Neutrophil (primary cell): ENCODE data around the gene NUDT9.

Experiments
- H3K27ac ChIP-seq: fragments of 200-600 bp; sonication (generic); 2 replicates; pipeline ENCODE4 v1.5.1; 2016; ENCODE audit warnings: mild to moderate bottlenecking, moderate library complexity
- H3K27me3 ChIP-seq: fragments of 200-600 bp; sonication (generic); 2 replicates; pipeline ENCODE4 v1.6.0; 2016; ENCODE audit warnings: mild to moderate bottlenecking
- H3K36me3 ChIP-seq: fragments of 200-600 bp; sonication (generic); 2 replicates; pipeline ENCODE4 v1.5.1; 2017
- H3K4me1 ChIP-seq, 2 experiments: fragments of 200-600 bp in 1 of 2; sonication (generic) in 1 of 2; 1 replicate in 1 of 2; 2 replicates in 1 of 2; pipeline versions ENCODE4 v1.5.1 to v1.6.1; 2013 to 2016; ENCODE audit warnings: low read depth in 1 of 2, low read length in 1 of 2, mild to moderate bottlenecking in 1 of 2, moderate library complexity in 1 of 2; ENCODE audit not compliant: control insufficient read depth in 1 of 2, insufficient read depth in 1 of 2
- H3K4me3 ChIP-seq, 2 experiments: fragments of 200-600 bp in 1 of 2; sonication (generic) in 1 of 2; 1 replicate in 1 of 2; 2 replicates in 1 of 2; pipeline ENCODE4 v1.5.1; 2013 to 2016; ENCODE audit warnings: low read depth in 1 of 2, low read length in 1 of 2, mild to moderate bottlenecking in 1 of 2, moderate library complexity in 1 of 2
- H3K9me3 ChIP-seq: fragments of 200-600 bp; sonication (generic); 2 replicates; pipeline ENCODE4 v1.5.1; 2016
- TF ChIP-seq, protein P1 (sequence below): fragments of 200-600 bp; sonication (generic); IDR thresholded peaks from 2 replicates; pipeline ENCODE4 v1.5.1; 2016; ENCODE audit warnings: antibody characterized with exemption

NUDT9 gene

DNA sequence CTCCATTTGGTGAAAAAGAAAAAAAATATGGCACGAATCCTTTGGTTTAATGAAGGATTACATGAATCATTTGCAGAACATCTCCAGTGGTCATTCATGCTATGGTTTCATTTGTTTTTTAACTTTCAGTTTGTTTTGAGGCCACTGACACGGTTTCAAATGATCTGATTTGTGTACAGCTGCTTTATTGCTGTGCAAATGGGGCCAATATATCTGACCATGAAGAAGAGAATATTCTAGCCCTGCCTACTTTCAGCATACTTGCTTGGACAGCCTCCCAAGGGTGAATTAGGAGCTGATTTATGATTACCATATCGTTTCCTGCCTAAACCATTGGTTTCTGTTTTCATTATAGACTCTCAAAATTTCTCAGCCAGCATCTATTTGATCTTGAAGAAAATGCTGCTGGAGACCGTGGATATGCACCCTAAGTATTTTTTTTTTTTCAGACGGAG, 76.1 kb downstream of the NUDT9 start:
- Histone ChIP-seq H3K27me3 (no peaks in the 10 kb centered on the region), H3K27ac (no peak overlapping the region), H3K36me3 (no peaks in the 10 kb centered on the region), H3K4me3 (no peak overlapping the region), H3K4me1 (no peaks in the 10 kb centered on the region), H3K9me3 (no peaks in the 10 kb centered on the region)
- TF ChIP-seq, protein P1, sequence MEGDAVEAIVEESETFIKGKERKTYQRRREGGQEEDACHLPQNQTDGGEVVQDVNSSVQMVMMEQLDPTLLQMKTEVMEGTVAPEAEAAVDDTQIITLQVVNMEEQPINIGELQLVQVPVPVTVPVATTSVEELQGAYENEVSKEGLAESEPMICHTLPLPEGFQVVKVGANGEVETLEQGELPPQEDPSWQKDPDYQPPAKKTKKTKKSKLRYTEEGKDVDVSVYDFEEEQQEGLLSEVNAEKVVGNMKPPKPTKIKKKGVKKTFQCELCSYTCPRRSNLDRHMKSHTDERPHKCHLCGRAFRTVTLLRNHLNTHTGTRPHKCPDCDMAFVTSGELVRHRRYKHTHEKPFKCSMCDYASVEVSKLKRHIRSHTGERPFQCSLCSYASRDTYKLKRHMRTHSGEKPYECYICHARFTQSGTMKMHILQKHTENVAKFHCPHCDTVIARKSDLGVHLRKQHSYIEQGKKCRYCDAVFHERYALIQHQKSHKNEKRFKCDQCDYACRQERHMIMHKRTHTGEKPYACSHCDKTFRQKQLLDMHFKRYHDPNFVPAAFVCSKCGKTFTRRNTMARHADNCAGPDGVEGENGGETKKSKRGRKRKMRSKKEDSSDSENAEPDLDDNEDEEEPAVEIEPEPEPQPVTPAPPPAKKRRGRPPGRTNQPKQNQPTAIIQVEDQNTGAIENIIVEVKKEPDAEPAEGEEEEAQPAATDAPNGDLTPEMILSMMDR, result no peak

DNA sequence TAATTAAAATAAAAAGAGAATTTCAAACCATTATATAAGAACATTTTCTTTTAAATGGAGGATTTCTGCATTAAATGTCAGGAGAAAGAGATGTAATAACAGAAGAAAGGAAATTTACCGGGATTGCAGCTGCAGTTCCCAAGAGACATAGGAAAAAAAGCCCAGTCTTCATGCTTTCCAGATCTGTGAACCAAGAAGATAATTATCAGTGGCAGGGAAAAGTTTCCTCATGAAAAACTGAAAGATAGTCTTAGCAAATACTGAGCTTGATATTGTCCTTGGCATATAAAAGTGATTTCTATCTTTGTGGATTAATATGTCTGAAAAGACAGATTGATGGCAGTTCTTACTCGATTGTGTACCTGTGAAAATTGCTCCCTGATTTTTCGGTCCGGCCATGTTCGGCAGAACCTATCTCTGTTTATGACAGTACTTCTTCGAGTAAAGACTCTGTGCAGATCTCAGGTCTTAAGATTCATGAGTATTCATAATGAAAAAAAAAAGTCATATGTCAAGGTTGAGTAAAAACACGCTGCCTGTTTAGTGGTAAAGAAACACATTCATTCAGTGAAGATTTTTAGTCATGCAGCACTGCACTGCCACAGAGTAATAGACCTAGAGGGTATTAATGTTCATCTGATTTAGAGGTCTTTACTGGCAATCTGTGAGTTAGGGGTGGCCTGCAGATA, 77.2 kb downstream of the NUDT9 start:
- Histone ChIP-seq H3K36me3 (no peaks in the 10 kb centered on the region), H3K27me3 (no peaks in the 10 kb centered on the region), H3K27ac (no peak overlapping the region), H3K4me1 (no peaks in the 10 kb centered on the region), H3K4me3 (no peak overlapping the region), H3K9me3 (no peaks in the 10 kb centered on the region)
- TF ChIP-seq, protein P1, result no peak

DNA sequence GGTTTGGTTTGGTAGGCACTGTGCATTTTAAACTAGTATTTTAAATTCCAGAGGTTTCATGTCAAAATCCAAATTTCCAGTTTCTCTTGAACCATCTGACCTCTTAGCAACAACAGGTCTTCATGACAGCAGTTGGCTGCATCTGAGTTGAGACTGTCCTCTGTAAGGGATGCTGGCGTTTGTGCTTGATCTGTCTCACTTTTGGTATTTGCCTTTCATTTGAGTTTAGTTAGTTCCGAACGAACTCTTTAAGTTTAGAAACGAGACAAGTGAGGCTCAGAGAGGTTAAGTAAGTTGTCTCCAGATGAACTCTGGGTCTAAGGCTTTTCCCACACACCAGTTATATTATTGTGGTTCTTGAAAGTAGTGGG, 77.7 kb downstream of the NUDT9 start:
- Histone ChIP-seq H3K4me1 (no peaks in the 10 kb centered on the region), H3K4me3 (no peak overlapping the region), H3K27ac (no peak overlapping the region), H3K9me3 (no peaks in the 10 kb centered on the region), H3K27me3 (no peaks in the 10 kb centered on the region), H3K36me3 (no peaks in the 10 kb centered on the region)
- TF ChIP-seq, protein P1, result no peak

DNA sequence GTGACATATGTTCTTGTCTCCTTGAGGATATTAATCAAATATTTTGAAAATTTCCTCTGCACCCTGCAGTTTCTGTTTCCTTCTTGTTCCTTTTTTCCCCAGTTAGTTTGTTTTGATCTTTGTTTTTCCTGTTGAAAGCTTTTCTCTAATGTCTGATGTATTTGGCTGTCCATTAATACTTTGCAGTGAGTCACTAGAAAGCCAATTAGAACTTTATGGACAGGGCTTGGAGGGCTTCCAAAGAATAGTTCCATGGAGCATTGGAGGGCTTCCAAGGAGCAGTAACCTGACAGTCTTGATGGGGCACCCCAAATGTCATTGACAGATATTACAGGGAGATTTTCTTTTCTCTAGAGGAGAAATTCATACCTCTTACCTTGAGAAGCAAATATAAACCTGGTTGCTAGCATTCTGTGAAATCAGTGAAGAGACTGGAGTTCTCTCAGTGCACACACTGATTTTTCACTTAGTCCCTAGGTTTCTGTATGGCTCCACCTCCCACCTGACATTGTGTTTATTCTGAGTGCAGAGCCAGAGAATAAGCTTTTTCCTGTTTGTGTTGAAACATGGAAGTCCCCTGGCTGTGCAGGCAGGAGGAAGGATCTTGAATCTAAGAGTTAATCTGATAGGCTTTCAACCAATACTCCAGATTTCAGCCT, 80.3 kb downstream of the NUDT9 start:
- Histone ChIP-seq H3K9me3 (no peaks in the 10 kb centered on the region), H3K27me3 (no peaks in the 10 kb centered on the region), H3K36me3 (no peaks in the 10 kb centered on the region), H3K27ac (no peak overlapping the region), H3K4me3 (no peak overlapping the region), H3K4me1 (no peaks in the 10 kb centered on the region)
- TF ChIP-seq, protein P1, result no peak

DNA sequence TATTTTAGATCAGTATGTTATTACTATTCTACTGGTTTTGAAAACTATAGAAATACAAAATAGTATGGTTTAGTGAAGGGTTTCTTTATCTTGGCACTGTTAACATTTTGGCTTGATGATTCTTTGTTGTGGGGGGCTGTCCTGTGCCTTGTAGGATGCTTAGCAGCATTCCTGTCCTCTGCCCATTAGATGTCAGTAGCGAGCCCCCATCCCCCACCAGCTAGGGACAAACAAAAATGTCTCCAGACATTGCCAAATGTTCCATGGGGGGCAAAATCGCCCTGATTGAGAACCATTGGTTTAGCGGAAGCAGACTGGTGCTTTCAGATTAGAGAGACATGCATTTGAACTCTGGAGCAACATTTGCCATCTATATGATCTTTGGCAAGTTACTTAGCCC, 83.5 kb downstream of the NUDT9 start:
- Histone ChIP-seq H3K27ac (no peak overlapping the region), H3K4me1 (no peaks in the 10 kb centered on the region), H3K27me3 (no peaks in the 10 kb centered on the region), H3K4me3 (no peak overlapping the region), H3K9me3 (no peaks in the 10 kb centered on the region), H3K36me3 (no peaks in the 10 kb centered on the region)
- TF ChIP-seq, protein P1, result no peak
